WTC11 (cell line): ENCODE measurements around the gene RBMS1. TPM values are rescaled to one million over a fixed set of nuclear protein-coding genes. Genes with fewer than 3 reads are reported as not detected.

Experiments
- ATAC-seq: fragments of 200-7000 bp; cut with Tn5 transposase; 2 replicates; pipeline ENCODE4 v1.10.0; 2021; ENCODE audit warnings: mild to moderate bottlenecking, moderate library complexity
- CTCF ChIA-PET: fragments of 300-600 bp; sonication (Branson Sonifier 250); formaldehyde crosslinking; loops from one replicate; lab custom pipeline; 2021; ENCODE audit warnings: antibody characterized with exemption; lab: Charles Lee
- POLR2A ChIA-PET: fragments of 350-600 bp; sonication (Branson Sonifier 250); formaldehyde crosslinking; loops from one replicate; lab custom pipeline; 2021; ENCODE audit warnings: antibody characterized with exemption; lab: Charles Lee
- DNase-seq: peaks from one replicate; pipeline ENCODE4 v3.0.0; 2021; ENCODE audit warnings: low spot score
- H3K27ac Mint-ChIP-seq: 2 replicates; pipeline ENCODE4 v1.8.0; 2021; ENCODE audit warnings: mixed read lengths
- H3K27me3 Mint-ChIP-seq: 2 replicates; pipeline ENCODE4 v1.8.0; 2021; ENCODE audit warnings: low read depth, mild to moderate bottlenecking, moderate library complexity, mixed read lengths
- H3K36me3 Mint-ChIP-seq: 2 replicates; pipeline ENCODE4 v1.8.0; 2021; ENCODE audit warnings: mixed read lengths
- H3K4me1 Mint-ChIP-seq: 2 replicates; pipeline ENCODE4 v1.8.0; 2022; ENCODE audit warnings: mixed read lengths
- H3K4me3 Mint-ChIP-seq: 2 replicates; pipeline ENCODE4 v1.8.0; 2021; ENCODE audit warnings: mild to moderate bottlenecking, moderate library complexity, mixed read lengths
- H3K9me3 Mint-ChIP-seq: 2 replicates; pipeline ENCODE4 v1.8.0; 2021; ENCODE audit warnings: mixed read lengths
- CBFB ChIP-seq: sonication (generic); formaldehyde crosslinking; IDR thresholded peaks from 2 replicates; pipeline ENCODE4 v1.8.1; 2022; ENCODE audit warnings: mild to moderate bottlenecking, low read depth, missing genetic modification reagents
- ELF4 ChIP-seq: sonication (generic); formaldehyde crosslinking; IDR thresholded peaks from 2 replicates; pipeline ENCODE4 v1.8.1; 2022; ENCODE audit warnings: low read depth, mild to moderate bottlenecking, moderate library complexity, missing genetic modification reagents
- ETV6 ChIP-seq: sonication (generic); formaldehyde crosslinking; IDR thresholded peaks from 2 replicates; pipeline ENCODE4 v1.8.1; 2022; ENCODE audit warnings: mild to moderate bottlenecking, missing genetic modification reagents
- GTF2I ChIP-seq: fragments of 250-450 bp; sonication (Bioruptor Pico); conservative IDR thresholded peaks from 2 replicates; pipeline ENCODE4 v1.4.0; 2021; ENCODE audit warnings: mild to moderate bottlenecking
- MXD4 ChIP-seq: fragments of 250-450 bp; sonication (Bioruptor Pico); IDR thresholded peaks from 2 replicates; pipeline ENCODE4 v1.8.0; 2021; ENCODE audit warnings: mild to moderate bottlenecking, moderate library complexity, borderline replicate concordance
- MYBL2 ChIP-seq: sonication (generic); formaldehyde crosslinking; IDR thresholded peaks from 2 replicates; pipeline ENCODE4 v1.8.1; 2023; ENCODE audit warnings: mild to moderate bottlenecking, moderate library complexity, missing genetic modification reagents
- NFATC4 ChIP-seq: fragments of 250-450 bp; sonication (Bioruptor Pico); IDR thresholded peaks from 2 replicates; pipeline ENCODE4 v1.9.0; 2021; ENCODE audit warnings: mild to moderate bottlenecking
- NR1H2 ChIP-seq: sonication (generic); formaldehyde crosslinking; IDR thresholded peaks from 2 replicates; pipeline ENCODE4 v1.9.0; 2021; ENCODE audit warnings: mild to moderate bottlenecking, moderate library complexity, missing genetic modification reagents
- SMAD3 ChIP-seq: sonication (generic); formaldehyde crosslinking; IDR thresholded peaks from 2 replicates; pipeline ENCODE4 v1.8.0; 2022; ENCODE audit warnings: missing genetic modification reagents, mild to moderate bottlenecking, borderline replicate concordance
- SP1 ChIP-seq: sonication (generic); formaldehyde crosslinking; conservative IDR thresholded peaks from 2 replicates; pipeline ENCODE4 v1.8.1; 2022; ENCODE audit warnings: missing genetic modification reagents
- TEAD1 ChIP-seq: sonication (generic); formaldehyde crosslinking; IDR thresholded peaks from 2 replicates; pipeline ENCODE4 v1.8.0; 2022; ENCODE audit warnings: mild to moderate bottlenecking, missing genetic modification reagents
- ZNF232 ChIP-seq: sonication (generic); formaldehyde crosslinking; IDR thresholded peaks from 2 replicates; pipeline ENCODE4 v1.8.0; 2022; ENCODE audit warnings: mild to moderate bottlenecking, missing genetic modification reagents
- ZNF416 ChIP-seq: fragments of 250-450 bp; sonication (Bioruptor Pico); IDR thresholded peaks from 2 replicates; pipeline ENCODE4 v1.9.0; 2021; ENCODE audit warnings: mild to moderate bottlenecking, inconsistent platforms
- ZNF671 ChIP-seq: fragments of 250-450 bp; sonication (Bioruptor Pico); IDR thresholded peaks from 2 replicates; pipeline ENCODE4 v1.8.0; 2021; ENCODE audit warnings: mild to moderate bottlenecking
- total RNA-seq: library from RNA; stranded (reverse); gene quantifications from 3 replicates; pipeline ENCODE4 v1.2.3, GENCODE V29; 2021
- TF ChIP-seq, protein P1 (sequence below): sonication (generic); formaldehyde crosslinking; IDR thresholded peaks from 2 replicates; pipeline ENCODE4 v1.8.1; 2023; ENCODE audit warnings: mild to moderate bottlenecking, missing genetic modification reagents, borderline replicate concordance
- TF ChIP-seq, protein P2 (sequence below): sonication (generic); formaldehyde crosslinking; conservative IDR thresholded peaks from 2 replicates; pipeline ENCODE4 v1.8.1; 2023; ENCODE audit warnings: mild to moderate bottlenecking, low read depth, missing genetic modification reagents, moderate library complexity
- TF ChIP-seq, protein P3 (sequence below): sonication (generic); formaldehyde crosslinking; IDR thresholded peaks from 2 replicates; pipeline ENCODE4 v1.8.0; 2022; ENCODE audit warnings: mild to moderate bottlenecking, missing genetic modification reagents
- TF ChIP-seq, protein P4 (sequence below): sonication (generic); formaldehyde crosslinking; IDR thresholded peaks from 2 replicates; pipeline ENCODE4 v1.8.1; 2022; ENCODE audit warnings: missing genetic modification reagents, borderline replicate concordance
- TF ChIP-seq, protein P5 (sequence below): sonication (generic); formaldehyde crosslinking; IDR thresholded peaks from 2 replicates; pipeline ENCODE4 v1.8.0; 2022; ENCODE audit warnings: mild to moderate bottlenecking, missing genetic modification reagents

Gene RBMS1
- total RNA-seq, 1 experiment from 2014 or later = 56.3 TPM

DNA sequence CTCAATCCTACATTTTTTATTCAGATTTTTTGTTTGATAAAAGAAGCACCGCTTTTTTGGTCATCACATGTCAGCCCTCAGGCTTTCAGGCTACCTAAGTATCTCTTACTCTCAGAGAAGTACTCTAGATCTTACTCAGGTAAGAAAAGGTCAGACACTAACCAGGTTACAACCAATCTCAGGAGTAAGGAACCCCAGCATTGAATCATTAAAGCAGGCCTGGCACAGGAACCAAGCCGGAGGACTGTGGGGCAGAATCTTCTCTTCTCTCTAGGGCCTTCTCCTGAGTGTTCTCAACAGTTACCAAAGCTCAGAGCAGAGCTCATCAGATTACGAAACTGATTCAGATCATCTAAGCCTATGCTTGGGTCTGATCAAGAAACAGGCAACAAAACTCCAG lies 28.2 kb downstream of the RBMS1 start:
- ChIA-PET POLR2A (no interaction called here), CTCF (interaction anchor here (0.6 to 1.1 kb wide), 2 partner anchors 20 to 505 kb away, joined by 3 read pairs; no protein-coding TSS in a partner anchor)
- peaks cover 32% of the 10 kb centered on the region for H3K4me1 Mint-ChIP-seq
- TF ChIP-seq, protein P1, sequence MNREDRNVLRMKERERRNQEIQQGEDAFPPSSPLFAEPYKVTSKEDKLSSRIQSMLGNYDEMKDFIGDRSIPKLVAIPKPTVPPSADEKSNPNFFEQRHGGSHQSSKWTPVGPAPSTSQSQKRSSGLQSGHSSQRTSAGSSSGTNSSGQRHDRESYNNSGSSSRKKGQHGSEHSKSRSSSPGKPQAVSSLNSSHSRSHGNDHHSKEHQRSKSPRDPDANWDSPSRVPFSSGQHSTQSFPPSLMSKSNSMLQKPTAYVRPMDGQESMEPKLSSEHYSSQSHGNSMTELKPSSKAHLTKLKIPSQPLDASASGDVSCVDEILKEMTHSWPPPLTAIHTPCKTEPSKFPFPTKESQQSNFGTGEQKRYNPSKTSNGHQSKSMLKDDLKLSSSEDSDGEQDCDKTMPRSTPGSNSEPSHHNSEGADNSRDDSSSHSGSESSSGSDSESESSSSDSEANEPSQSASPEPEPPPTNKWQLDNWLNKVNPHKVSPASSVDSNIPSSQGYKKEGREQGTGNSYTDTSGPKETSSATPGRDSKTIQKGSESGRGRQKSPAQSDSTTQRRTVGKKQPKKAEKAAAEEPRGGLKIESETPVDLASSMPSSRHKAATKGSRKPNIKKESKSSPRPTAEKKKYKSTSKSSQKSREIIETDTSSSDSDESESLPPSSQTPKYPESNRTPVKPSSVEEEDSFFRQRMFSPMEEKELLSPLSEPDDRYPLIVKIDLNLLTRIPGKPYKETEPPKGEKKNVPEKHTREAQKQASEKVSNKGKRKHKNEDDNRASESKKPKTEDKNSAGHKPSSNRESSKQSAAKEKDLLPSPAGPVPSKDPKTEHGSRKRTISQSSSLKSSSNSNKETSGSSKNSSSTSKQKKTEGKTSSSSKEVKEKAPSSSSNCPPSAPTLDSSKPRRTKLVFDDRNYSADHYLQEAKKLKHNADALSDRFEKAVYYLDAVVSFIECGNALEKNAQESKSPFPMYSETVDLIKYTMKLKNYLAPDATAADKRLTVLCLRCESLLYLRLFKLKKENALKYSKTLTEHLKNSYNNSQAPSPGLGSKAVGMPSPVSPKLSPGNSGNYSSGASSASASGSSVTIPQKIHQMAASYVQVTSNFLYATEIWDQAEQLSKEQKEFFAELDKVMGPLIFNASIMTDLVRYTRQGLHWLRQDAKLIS = no peak
- no peak for TF ChIP-seq ZNF232 (CRISPR knock-in tag)
- TF ChIP-seq, protein P2, sequence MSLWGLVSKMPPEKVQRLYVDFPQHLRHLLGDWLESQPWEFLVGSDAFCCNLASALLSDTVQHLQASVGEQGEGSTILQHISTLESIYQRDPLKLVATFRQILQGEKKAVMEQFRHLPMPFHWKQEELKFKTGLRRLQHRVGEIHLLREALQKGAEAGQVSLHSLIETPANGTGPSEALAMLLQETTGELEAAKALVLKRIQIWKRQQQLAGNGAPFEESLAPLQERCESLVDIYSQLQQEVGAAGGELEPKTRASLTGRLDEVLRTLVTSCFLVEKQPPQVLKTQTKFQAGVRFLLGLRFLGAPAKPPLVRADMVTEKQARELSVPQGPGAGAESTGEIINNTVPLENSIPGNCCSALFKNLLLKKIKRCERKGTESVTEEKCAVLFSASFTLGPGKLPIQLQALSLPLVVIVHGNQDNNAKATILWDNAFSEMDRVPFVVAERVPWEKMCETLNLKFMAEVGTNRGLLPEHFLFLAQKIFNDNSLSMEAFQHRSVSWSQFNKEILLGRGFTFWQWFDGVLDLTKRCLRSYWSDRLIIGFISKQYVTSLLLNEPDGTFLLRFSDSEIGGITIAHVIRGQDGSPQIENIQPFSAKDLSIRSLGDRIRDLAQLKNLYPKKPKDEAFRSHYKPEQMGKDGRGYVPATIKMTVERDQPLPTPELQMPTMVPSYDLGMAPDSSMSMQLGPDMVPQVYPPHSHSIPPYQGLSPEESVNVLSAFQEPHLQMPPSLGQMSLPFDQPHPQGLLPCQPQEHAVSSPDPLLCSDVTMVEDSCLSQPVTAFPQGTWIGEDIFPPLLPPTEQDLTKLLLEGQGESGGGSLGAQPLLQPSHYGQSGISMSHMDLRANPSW = no peak
- no peak for TF ChIP-seq ETV6 (CRISPR knock-in tag)
- no peak for TF ChIP-seq ZNF416 (CRISPR knock-in tag)
- no peak for TF ChIP-seq MYBL2 (CRISPR knock-in tag)
- TF ChIP-seq, protein P3, sequence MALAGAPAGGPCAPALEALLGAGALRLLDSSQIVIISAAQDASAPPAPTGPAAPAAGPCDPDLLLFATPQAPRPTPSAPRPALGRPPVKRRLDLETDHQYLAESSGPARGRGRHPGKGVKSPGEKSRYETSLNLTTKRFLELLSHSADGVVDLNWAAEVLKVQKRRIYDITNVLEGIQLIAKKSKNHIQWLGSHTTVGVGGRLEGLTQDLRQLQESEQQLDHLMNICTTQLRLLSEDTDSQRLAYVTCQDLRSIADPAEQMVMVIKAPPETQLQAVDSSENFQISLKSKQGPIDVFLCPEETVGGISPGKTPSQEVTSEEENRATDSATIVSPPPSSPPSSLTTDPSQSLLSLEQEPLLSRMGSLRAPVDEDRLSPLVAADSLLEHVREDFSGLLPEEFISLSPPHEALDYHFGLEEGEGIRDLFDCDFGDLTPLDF (CRISPR knock-in tag) = no peak
- no peak for TF ChIP-seq MXD4 (CRISPR knock-in tag)
- no peak for TF ChIP-seq CBFB (CRISPR knock-in tag)
- no peak for TF ChIP-seq ZNF671 (CRISPR knock-in tag)
- TF ChIP-seq, protein P4, sequence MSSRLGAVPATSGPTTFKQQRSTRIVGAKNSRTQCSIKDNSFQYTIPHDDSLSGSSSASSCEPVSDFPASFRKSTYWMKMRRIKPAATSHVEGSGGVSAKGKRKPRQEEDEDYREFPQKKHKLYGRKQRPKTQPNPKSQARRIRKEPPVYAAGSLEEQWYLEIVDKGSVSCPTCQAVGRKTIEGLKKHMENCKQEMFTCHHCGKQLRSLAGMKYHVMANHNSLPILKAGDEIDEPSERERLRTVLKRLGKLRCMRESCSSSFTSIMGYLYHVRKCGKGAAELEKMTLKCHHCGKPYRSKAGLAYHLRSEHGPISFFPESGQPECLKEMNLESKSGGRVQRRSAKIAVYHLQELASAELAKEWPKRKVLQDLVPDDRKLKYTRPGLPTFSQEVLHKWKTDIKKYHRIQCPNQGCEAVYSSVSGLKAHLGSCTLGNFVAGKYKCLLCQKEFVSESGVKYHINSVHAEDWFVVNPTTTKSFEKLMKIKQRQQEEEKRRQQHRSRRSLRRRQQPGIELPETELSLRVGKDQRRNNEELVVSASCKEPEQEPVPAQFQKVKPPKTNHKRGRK (CRISPR knock-in tag) = no peak
- TF ChIP-seq, protein P5, sequence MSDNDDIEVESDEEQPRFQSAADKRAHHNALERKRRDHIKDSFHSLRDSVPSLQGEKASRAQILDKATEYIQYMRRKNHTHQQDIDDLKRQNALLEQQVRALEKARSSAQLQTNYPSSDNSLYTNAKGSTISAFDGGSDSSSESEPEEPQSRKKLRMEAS (CRISPR knock-in tag) = no peak
- TF ChIP-seq ELF4 (CRISPR knock-in tag) = no peak
- no peak for TF ChIP-seq GTF2I (CRISPR knock-in tag)
- no peak for TF ChIP-seq SMAD3 (CRISPR knock-in tag)
- no peak for TF ChIP-seq NFATC4 (CRISPR knock-in tag)
- TF ChIP-seq TEAD1 = no peak
- no peak for TF ChIP-seq NR1H2
- TF ChIP-seq SP1 (CRISPR knock-in tag) = no peak
- H3K27me3 Mint-ChIP-seq = no peaks in the 10 kb centered on the region
- H3K9me3 Mint-ChIP-seq = no peaks in the 10 kb centered on the region
- DNase-seq = no peak
- no peak overlapping the region for H3K4me3 Mint-ChIP-seq
- ATAC-seq = no peak
- H3K36me3 Mint-ChIP-seq = no peaks in the 10 kb centered on the region
- no peak overlapping the region for H3K27ac Mint-ChIP-seq
